Body of pancreas (tissue), 4 donors: ENCODE data around the gene EREG.

Source experiments
- CTCF ChIP-seq, 7 experiments: fragments of 450-650 bp in 4 of 7; fragments of 200-600 bp in 3 of 7; sonication (generic) in 3 of 7; IDR thresholded peaks; one replicate each; pipeline ENCODE4 v1.5.1; 2016 to 2019; ENCODE audit warnings: antibody characterized with exemption in 7 of 7
- POLR2A ChIP-seq, 3 donors: fragments of 450-650 bp; IDR thresholded peaks; one replicate each; pipeline ENCODE4 v1.6.1; 2016; ENCODE audit warnings: antibody characterized with exemption in 3 of 3, mild to moderate bottlenecking in 2 of 3

- TF ChIP-seq CTCF (IDR thresholded peaks at IDR 0.05), result no peak
- no peak for TF ChIP-seq POLR2A (IDR thresholded peaks at IDR 0.05)
Observed at GRCh38 chr4:74324262-74324661, 40.7 kb upstream of the EREG start.
